Esophagus squamous epithelium (tissue), 4 donors: ENCODE results near the gene TMPRSS15.

ENCODE experiments used
- CTCF ChIP-seq, 6 experiments: fragments of 450-650 bp in 4 of 6; fragments of 200-600 bp in 2 of 6; sonication (generic) in 2 of 6; IDR thresholded peaks; one replicate each; pipeline ENCODE4 v1.5.1; 2016 to 2019; ENCODE audit warnings: antibody characterized with exemption in 6 of 6, mild to moderate bottlenecking in 4 of 6, moderate library complexity in 4 of 6
- POLR2A ChIP-seq, 4 donors: fragments of 450-650 bp; IDR thresholded peaks; one replicate each; pipeline ENCODE4 v1.6.1; 2017; ENCODE audit warnings: antibody characterized with exemption in 4 of 4, mild to moderate bottlenecking in 4 of 4, moderate library complexity in 3 of 4

- TF ChIP-seq POLR2A (IDR thresholded peaks at IDR 0.05) (no peak), CTCF (IDR thresholded peaks at IDR 0.05) (no peak)
These were observed 67.8 kb downstream of the TMPRSS15 start for GRCh38 chr21:18335651-18336236.
